HFFc6 (cell line): ENCODE measurements around the gene MED9. TPM values are rescaled to one million over a fixed set of nuclear protein-coding genes. Genes with fewer than 3 reads are reported as not detected.

Experiments
- DNase-seq: peaks from one replicate; pipeline ENCODE4 v3.0.0-alpha.2; 2018
- H3K27ac Mint-ChIP-seq: 2 replicates; pipeline ENCODE4 v1.8.0; 2020; ENCODE audit warnings: mild to moderate bottlenecking, mixed read lengths
- H3K27me3 Mint-ChIP-seq: 2 replicates; pipeline ENCODE4 v1.8.0; 2021; ENCODE audit warnings: mild to moderate bottlenecking, moderate library complexity, mixed read lengths; ENCODE audit not compliant: insufficient read depth
- H3K36me3 Mint-ChIP-seq: 2 replicates; pipeline ENCODE4 v1.8.0; 2021; ENCODE audit warnings: low read depth, mixed read lengths
- H3K4me1 Mint-ChIP-seq: 2 replicates; pipeline ENCODE4 v1.8.0; 2020; ENCODE audit warnings: low read depth, mixed read lengths
- H3K4me3 Mint-ChIP-seq: 2 replicates; pipeline ENCODE4 v1.8.0; 2020; ENCODE audit warnings: mild to moderate bottlenecking, moderate library complexity, mixed read lengths
- H3K9me3 Mint-ChIP-seq: 2 replicates; pipeline ENCODE4 v1.8.0; 2020; ENCODE audit warnings: mild to moderate bottlenecking, mixed read lengths
- total RNA-seq, 6 experiments: library from RNA; stranded (reverse); fragmentation: NEBNext Ultra II Directional; extraction: Animal tissue kit (Norgen Biotek cat#: 25700); gene quantifications; 2 replicates in 1 of 6; 3 replicates in 5 of 6; pipeline ENCODE4 v1.2.3, GENCODE V29; 2021
- TF ChIP-seq, protein P1 (sequence below): fragments of 200-600 bp; sonication (generic); IDR thresholded peaks from 2 replicates; pipeline ENCODE4 v1.5.0; 2021; ENCODE audit warnings: antibody characterized with exemption, mild to moderate bottlenecking

MED9 gene
- total RNA-seq, 6 experiments from 2014 or later = 7.0 to 9.0 (median 7.9) TPM

DNA sequence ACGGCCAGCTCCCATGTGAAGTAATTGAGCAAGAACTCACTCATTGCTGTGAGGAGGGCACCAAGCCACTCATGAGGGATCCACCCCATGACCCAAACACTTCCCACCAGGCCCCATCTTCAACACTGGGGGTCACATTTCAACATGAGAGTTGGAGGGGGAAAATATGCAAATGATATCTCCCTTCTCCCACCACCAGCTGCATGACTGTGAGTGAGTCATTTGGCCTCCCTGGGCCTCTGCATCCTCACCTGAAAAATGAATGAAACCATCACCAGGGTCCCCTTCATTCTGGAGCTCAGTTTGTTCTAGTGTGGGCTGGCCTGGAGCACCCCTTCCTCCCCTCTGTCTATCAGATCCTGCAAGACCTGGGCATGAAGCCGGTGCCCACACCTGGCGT is 6.8 kb upstream of the MED9 start:
- Mint-ChIP-seq H3K4me3 (no peak overlapping the region), H3K4me1 (peaks cover 9% of the 10 kb centered on the region), H3K27me3 (peaks cover 49% of the 10 kb centered on the region)

DNA sequence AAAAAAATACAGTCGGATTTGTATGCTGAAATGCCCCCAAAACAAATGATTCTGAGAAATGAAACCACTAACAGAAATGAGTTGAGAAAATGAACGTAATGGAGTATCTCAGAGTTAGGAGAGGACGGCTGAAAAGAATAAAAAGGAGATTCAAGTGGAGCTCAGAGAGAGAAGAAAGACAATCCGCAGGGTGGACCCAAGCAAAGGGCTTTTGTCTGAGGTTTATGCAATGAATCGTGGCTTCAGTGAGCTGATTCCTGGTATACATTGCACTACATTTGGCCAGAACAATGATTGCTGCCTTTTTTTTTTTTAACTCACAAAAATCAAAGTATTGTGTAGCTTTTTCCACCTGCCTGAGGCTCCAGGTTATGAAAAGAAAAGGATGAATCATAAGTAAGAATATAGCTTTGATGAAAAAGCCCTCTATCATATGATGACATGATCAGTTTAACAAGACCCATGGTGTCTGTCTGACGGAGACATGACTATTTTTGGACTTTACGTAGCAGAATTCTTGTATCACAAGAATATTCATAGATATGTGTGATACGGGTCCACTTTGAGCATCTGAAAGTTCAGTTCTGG is 4.4 kb upstream of the MED9 start:
- DNase-seq = no peak
- Mint-ChIP-seq H3K4me3 (no peak overlapping the region), H3K9me3 (no peaks in the 10 kb centered on the region), H3K27ac (no peak overlapping the region), H3K27me3 (peaks cover 50% of the 10 kb centered on the region), H3K36me3 (peaks cover 4% of the 10 kb centered on the region; the same call in 1 of the 2 replicates), H3K4me1 (peaks cover 11% of the 10 kb centered on the region)
- TF ChIP-seq, protein P1, sequence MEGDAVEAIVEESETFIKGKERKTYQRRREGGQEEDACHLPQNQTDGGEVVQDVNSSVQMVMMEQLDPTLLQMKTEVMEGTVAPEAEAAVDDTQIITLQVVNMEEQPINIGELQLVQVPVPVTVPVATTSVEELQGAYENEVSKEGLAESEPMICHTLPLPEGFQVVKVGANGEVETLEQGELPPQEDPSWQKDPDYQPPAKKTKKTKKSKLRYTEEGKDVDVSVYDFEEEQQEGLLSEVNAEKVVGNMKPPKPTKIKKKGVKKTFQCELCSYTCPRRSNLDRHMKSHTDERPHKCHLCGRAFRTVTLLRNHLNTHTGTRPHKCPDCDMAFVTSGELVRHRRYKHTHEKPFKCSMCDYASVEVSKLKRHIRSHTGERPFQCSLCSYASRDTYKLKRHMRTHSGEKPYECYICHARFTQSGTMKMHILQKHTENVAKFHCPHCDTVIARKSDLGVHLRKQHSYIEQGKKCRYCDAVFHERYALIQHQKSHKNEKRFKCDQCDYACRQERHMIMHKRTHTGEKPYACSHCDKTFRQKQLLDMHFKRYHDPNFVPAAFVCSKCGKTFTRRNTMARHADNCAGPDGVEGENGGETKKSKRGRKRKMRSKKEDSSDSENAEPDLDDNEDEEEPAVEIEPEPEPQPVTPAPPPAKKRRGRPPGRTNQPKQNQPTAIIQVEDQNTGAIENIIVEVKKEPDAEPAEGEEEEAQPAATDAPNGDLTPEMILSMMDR = no peak

More for the DNA sequence above, 6.8 kb upstream of the MED9 start:
- H3K36me3 Mint-ChIP-seq = no peaks in the 10 kb centered on the region
- DNase-seq = no peak
- TF ChIP-seq, protein P1 = no peak
- H3K9me3 Mint-ChIP-seq = no peaks in the 10 kb centered on the region
- no peak overlapping the region for H3K27ac Mint-ChIP-seq

DNA sequence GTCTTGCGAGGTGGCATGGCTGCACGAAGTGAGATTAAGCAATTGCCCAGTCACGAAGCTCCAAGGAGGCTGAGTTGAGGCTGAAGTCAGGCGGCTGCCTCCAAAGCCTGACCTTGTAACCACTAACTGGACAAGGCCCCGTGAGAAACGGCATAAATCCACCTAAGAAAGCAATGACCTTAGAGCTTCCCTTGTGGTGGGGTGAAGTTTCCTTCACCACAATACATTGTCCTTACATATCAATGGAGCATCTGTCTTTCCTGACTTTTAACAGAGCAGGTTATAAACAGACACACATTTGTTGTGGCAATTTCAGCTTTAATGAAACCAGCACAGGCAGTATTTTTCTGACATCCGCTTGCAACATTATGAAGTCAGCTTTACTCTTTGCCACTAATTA is 2.5 kb upstream of the MED9 start:
- H3K4me3 Mint-ChIP-seq = no peak overlapping the region
- H3K27ac Mint-ChIP-seq = no peak overlapping the region
- TF ChIP-seq, protein P1 = no peak
- no peak for DNase-seq
- H3K27me3 Mint-ChIP-seq = peaks cover 48% of the 10 kb centered on the region
- peaks cover 4% of the 10 kb centered on the region; the same call in 1 of the 2 replicates for H3K36me3 Mint-ChIP-seq
- H3K4me1 Mint-ChIP-seq = peaks cover 20% of the 10 kb centered on the region
- no peaks in the 10 kb centered on the region for H3K9me3 Mint-ChIP-seq

DNA sequence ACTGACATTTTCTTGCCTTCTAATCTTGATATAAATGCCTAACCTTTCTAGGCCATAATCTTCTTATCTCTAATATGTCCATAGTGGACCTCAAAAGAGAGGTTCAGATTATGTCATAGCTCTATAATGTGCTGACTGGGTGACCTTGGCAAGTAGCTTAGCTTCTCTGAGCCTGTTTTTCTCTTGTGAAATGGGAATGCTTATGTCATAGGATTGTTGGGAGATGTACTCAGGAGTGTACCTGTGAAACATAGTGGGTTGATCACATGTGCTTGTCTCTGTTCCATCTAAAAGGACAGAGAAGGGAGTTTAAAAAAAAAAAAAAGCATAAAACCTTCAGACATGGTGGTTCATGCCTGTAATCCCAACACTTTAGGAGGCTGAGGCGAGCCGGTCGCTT is 2.4 kb downstream of the MED9 start:
- Mint-ChIP-seq H3K27ac (no peak overlapping the region), H3K27me3 (peaks cover 9% of the 10 kb centered on the region), H3K4me1 (peaks cover 36% of the 10 kb centered on the region), H3K4me3 (no peak overlapping the region), H3K9me3 (no peaks in the 10 kb centered on the region), H3K36me3 (peaks cover 4% of the 10 kb centered on the region; the same call in 1 of the 2 replicates)
- TF ChIP-seq, protein P1 = no peak
- DNase-seq = no peak

DNA sequence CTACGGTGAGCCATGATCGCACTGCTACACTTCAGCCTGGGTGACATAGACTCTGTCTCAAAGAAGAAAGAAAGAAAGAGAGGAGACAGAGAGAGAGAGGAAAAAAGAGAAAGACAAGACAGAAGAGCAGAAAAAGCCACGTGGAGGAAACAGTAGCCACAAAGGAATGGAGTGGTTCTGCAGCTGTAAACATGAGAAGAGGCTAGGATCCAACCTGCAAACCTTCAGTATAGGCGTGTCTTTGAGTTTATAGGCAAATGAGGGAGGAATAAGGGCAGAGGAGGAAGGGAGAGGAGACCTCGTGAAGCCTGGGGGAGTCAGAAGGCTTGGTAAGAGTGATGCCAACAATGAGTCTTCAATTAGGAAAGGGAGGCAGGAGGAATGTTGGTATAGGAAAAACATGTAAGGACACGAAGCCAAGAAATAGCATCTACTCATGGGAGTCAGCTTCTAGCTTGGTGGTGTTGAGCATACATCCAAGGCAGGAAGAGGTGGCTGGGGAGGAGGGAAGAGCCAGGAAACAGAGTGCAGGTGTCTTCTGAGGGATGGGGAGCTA is 3.9 kb downstream of the MED9 start:
- Mint-ChIP-seq H3K9me3 (no peaks in the 10 kb centered on the region), H3K4me3 (no peak overlapping the region), H3K4me1 (peaks cover 40% of the 10 kb centered on the region), H3K27ac (no peak overlapping the region), H3K27me3 (peaks cover 2% of the 10 kb centered on the region), H3K36me3 (peaks cover 9% of the 10 kb centered on the region)
- DNase-seq = no peak
- TF ChIP-seq, protein P1 = no peak
